HFF-Myc (cell line): ENCODE measurements around the gene ZNF407.

Experiments
- DNase-seq: peaks from one replicate; pipeline ENCODE4 v3.0.0-alpha.2; 2011; ENCODE audit warnings: low read depth; ENCODE audit errors: extremely low read depth
- H3K4me3 ChIP-seq: replicated peaks from 2 replicates; pipeline ENCODE4 v1.5.1; 2011; ENCODE audit warnings: low read depth, mild to moderate bottlenecking, control low read depth, low read length
- CTCF ChIP-seq: IDR thresholded peaks from 2 replicates; pipeline ENCODE4 v1.5.1; 2012; ENCODE audit warnings: mild to moderate bottlenecking, low read depth, low read length, control low read depth; ENCODE audit errors: missing control alignments

Gene ZNF407

GRCh38 chr18:74796211-74796610 is 198.5 kb downstream of the ZNF407 start:
- TF ChIP-seq CTCF: no peak
- no peak overlapping the region for H3K4me3 ChIP-seq
- DNase-seq: no peak

GRCh38 chr18:74796841-74797576 is 199.3 kb downstream of the ZNF407 start:
- DNase-seq: no peak
- TF ChIP-seq CTCF: no peak
- H3K4me3 ChIP-seq: no peak overlapping the region

- no peak for TF ChIP-seq CTCF
- DNase-seq: no peak
- H3K4me3 ChIP-seq: no peak overlapping the region
Measured at GRCh38 chr18:74797577-74798151, 200.0 kb downstream of the ZNF407 start.

GRCh38 chr18:74799542-74799941 is 201.9 kb downstream of the ZNF407 start:
- no peak for TF ChIP-seq CTCF
- no peak overlapping the region for H3K4me3 ChIP-seq
- no peak for DNase-seq

- no peak overlapping the region for H3K4me3 ChIP-seq
- DNase-seq: no peak
- no peak for TF ChIP-seq CTCF
Measured at GRCh38 chr18:74800098-74800497, 202.4 kb downstream of the ZNF407 start.

GRCh38 chr18:74803117-74803516 is 205.4 kb downstream of the ZNF407 start:
- DNase-seq: no peak
- H3K4me3 ChIP-seq: no peak overlapping the region
- TF ChIP-seq CTCF: no peak
